ENCODE results near the gene CHCHD10. TPM values are rescaled to one million over a fixed set of nuclear protein-coding genes. Genes with fewer than 3 reads are reported as not detected.

CHCHD10 gene
- total and polyA plus RNA-seq, 10 donors: 16.8 to 189 (median 95.1) TPM

DNA sequence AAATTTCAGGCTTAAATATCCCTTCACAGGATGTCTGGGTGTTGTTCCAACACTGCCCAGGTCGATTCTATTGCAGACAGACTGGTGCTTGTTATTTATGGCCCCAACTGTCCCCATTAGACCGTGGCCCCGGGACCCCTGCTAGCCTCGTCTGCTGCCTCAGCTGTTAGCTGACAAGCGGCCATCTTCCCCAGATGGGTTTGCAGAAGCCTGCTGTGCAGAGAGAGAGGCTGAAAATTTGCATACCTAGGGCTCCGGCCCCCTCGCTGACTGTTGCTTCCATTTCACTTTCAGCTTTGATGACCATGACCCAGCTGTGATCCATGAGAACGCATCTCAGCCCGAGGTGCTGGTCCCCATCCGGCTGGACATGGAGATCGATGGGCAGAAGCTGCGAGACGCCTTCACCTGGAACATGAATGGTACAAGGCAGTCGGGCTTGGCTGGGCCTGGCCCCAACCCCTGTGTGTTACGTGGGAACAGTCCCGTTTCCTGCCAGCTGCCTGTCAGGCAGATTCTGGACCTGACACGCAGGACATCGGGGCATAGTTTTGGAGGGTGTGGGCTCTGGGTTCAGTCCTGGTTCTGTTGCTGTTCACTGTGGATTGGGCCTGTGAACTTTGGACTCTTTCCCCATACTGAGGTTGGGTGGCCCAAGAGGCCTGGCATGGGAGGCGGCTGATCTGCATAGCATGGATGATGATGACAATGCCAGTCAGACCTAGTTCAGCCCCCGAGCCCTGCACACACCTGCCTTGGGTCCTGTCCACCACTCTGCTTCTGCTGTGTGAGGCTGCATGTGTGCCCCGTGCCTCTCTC is 35.4 kb upstream of the CHCHD10 start:
- peaks cover 5 to 78% (median 50%) of the 10 kb centered on the region in 6 donors for H3K4me1 ChIP-seq
- H3K4me3 ChIP-seq: peak overlapping the region in 6 of 8 donors; percentile 8 to 64 (median 15)
- no peaks in the 10 kb centered on the region for H3K27me3 ChIP-seq (replicated peaks in 1 of 7)
- 74 to 81% (median 78%) methylated on average over 19 to 21 of the region's 21 CpGs for WGBS, 5 donors
- no peaks in the 10 kb centered on the region for H3K9me3 ChIP-seq
- intact Hi-C loops (cut with DNase I; ENCODE audit: low total_unique reads): no loop called here
- peak overlapping the region in 5 of 8 donors; percentile 41 to 85 (median 74) for H3K27ac ChIP-seq
- DNase-seq: no peak
- TF ChIP-seq POLR2AphosphoS5 (IDR thresholded peaks at IDR 0.05) (peak; percentile 48 to 62 (median 60)), POLR2A (IDR thresholded peaks at IDR 0.05) (no peak)
- TF ChIP-seq, protein P1, sequence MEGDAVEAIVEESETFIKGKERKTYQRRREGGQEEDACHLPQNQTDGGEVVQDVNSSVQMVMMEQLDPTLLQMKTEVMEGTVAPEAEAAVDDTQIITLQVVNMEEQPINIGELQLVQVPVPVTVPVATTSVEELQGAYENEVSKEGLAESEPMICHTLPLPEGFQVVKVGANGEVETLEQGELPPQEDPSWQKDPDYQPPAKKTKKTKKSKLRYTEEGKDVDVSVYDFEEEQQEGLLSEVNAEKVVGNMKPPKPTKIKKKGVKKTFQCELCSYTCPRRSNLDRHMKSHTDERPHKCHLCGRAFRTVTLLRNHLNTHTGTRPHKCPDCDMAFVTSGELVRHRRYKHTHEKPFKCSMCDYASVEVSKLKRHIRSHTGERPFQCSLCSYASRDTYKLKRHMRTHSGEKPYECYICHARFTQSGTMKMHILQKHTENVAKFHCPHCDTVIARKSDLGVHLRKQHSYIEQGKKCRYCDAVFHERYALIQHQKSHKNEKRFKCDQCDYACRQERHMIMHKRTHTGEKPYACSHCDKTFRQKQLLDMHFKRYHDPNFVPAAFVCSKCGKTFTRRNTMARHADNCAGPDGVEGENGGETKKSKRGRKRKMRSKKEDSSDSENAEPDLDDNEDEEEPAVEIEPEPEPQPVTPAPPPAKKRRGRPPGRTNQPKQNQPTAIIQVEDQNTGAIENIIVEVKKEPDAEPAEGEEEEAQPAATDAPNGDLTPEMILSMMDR (IDR thresholded peaks at IDR 0.05 in 8 of 11, conservative IDR thresholded peaks at IDR 0.05 in 3 of 11): no peak
- H3K36me3 ChIP-seq: peaks cover 0 to 100% (median 74%) of the 10 kb centered on the region in 6 donors

DNA sequence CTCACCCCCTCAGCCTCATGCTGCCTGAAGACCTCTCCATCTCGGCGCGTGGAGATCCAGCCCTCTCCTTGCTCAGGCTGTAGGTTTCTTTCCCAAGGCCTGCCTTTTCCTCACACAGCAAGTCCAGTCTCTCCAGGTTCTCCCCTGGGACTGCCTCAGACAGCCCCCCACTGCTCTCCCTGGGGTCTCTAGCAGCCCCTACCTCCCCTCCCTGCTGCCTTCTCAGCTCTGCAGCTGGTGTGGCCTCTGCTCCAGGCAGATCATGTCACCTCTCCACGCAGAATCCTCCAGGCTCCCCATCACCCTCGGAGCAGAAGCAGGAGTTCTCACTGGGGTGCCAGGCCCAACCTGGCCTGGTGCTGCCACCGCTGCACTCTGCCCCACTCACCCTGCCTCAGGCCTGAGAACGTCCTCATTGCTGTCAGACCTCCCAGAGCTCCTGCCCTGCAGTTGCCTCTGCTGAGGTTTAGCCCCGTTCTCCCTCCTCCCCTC is 34.2 kb upstream of the CHCHD10 start:
- Histone ChIP-seq H3K4me1 (peaks cover 5 to 80% (median 48%) of the 10 kb centered on the region in 6 donors), H3K4me3 (no peak overlapping the region), H3K36me3 (peaks cover 0 to 100% (median 74%) of the 10 kb centered on the region in 6 donors), H3K27me3 (replicated peaks in 1 of 7) (no peaks in the 10 kb centered on the region), H3K9me3 (no peaks in the 10 kb centered on the region), H3K27ac (peak overlapping the region in 7 of 8 donors; percentile 43 to 85 (median 73))
- TF ChIP-seq, protein P1 (IDR thresholded peaks at IDR 0.05 in 8 of 11, conservative IDR thresholded peaks at IDR 0.05 in 3 of 11): no peak
- no peak for TF ChIP-seq POLR2A (IDR thresholded peaks at IDR 0.05)
- peak in 1 of 3 donors; percentile 44 for TF ChIP-seq POLR2AphosphoS5 (IDR thresholded peaks at IDR 0.05)
- intact Hi-C loops (cut with DNase I; ENCODE audit: low total_unique reads): no loop called here
- DNase-seq: no peak
- WGBS, 5 donors: 89 to 97% (median 93%) methylated on average over 8 of the region's 8 CpGs

DNA sequence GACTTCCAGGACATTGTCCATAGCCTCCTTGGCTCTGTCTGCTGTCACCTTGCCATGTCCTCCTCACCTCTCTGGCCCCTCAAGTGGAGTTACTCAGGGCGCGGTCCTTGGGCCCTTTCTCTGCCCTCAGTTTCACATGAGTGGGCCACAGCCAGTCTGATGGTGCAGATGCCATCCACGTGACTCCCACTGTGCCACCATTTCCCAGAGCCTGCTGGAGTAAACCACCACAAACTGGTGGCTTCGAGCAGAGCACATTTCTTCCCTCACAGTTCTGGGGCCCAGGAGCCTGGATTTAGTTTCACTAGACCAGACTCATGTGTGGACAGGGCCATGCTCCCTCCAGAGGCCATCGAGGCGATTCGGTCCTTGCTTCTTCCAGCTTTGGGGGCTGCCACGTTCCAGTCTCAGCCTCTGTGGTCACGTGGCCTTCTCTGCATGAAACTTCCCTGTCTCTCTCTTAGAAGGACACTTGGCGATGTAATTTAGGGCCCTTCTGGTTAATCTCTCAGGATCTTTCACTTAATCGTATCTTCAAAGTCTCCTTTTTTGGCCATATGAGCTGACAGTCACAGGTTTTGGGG is 33.6 kb upstream of the CHCHD10 start:
- H3K27me3 ChIP-seq (replicated peaks in 1 of 7): no peaks in the 10 kb centered on the region
- WGBS, 5 donors: 79 to 85% (median 80%) methylated on average over 9 to 11 of the region's 11 CpGs
- peaks cover 4 to 75% (median 48%) of the 10 kb centered on the region in 6 donors for H3K4me1 ChIP-seq
- H3K4me3 ChIP-seq: no peak overlapping the region
- TF ChIP-seq, protein P1 (IDR thresholded peaks at IDR 0.05 in 8 of 11, conservative IDR thresholded peaks at IDR 0.05 in 3 of 11): no peak
- peak in 1 of 3 donors; percentile 3 for TF ChIP-seq POLR2AphosphoS5 (IDR thresholded peaks at IDR 0.05)
- no peak for TF ChIP-seq POLR2A (IDR thresholded peaks at IDR 0.05)
- DNase-seq: no peak
- intact Hi-C loops (cut with DNase I; ENCODE audit: low total_unique reads): no loop called here
- no peaks in the 10 kb centered on the region for H3K9me3 ChIP-seq
- H3K27ac ChIP-seq: peak overlapping the region; percentile 39 to 85 (median 70)
- peaks cover 0 to 100% (median 75%) of the 10 kb centered on the region in 6 donors for H3K36me3 ChIP-seq

Measured in spleen (tissue), 11 donors.